HG02981 (cell line): ENCODE results near the gene OR2L13.
"Not testable (repeated sequence)": the region's sequence is repeated elsewhere in the genome, so short reads cannot be mapped to it uniquely, and the experiment has no call there.

Experiments
- ATAC-seq: cut with Tn5 transposase; IDR thresholded peaks from one replicate; pipeline ENCODE4 v1.9.1; 2021; ENCODE audit warnings: mild to moderate bottlenecking, moderate library complexity; ENCODE audit not compliant: unreplicated experiment

Gene OR2L13, protein sequence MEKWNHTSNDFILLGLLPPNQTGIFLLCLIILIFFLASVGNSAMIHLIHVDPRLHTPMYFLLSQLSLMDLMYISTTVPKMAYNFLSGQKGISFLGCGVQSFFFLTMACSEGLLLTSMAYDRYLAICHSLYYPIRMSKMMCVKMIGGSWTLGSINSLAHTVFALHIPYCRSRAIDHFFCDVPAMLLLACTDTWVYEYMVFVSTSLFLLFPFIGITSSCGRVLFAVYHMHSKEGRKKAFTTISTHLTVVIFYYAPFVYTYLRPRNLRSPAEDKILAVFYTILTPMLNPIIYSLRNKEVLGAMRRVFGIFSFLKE

GRCh38 chr1:248094884-248095283 is at the start of gene OR2L13:
Gene OR2L13 (plus strand): TSS chr1:248095184. CDS start chr1:248099376, 4,192 bp downstream.
- ATAC-seq = no peak

GRCh38 chr1:248045209-248045608 is 49.8 kb upstream of the OR2L13 start:
- no peak for ATAC-seq

GRCh38 chr1:248046536-248046935 is 48.4 kb upstream of the OR2L13 start, which contains the start of gene OR2L3:
Gene OR2L3 (plus strand): TSS chr1:248046836. CDS start chr1:248060682, 13,846 bp downstream.
- no peak for ATAC-seq

GRCh38 chr1:248047008-248047407 is 48.0 kb upstream of the OR2L13 start:
- ATAC-seq = no peak

GRCh38 chr1:248054671-248055070 is 40.3 kb upstream of the OR2L13 start:
- ATAC-seq = no peak

GRCh38 chr1:248055261-248055660 is 39.7 kb upstream of the OR2L13 start:
- no peak for ATAC-seq

- ATAC-seq = no peak
Measured at GRCh38 chr1:248065071-248065470, 29.9 kb upstream of the OR2L13 start.

DNA sequence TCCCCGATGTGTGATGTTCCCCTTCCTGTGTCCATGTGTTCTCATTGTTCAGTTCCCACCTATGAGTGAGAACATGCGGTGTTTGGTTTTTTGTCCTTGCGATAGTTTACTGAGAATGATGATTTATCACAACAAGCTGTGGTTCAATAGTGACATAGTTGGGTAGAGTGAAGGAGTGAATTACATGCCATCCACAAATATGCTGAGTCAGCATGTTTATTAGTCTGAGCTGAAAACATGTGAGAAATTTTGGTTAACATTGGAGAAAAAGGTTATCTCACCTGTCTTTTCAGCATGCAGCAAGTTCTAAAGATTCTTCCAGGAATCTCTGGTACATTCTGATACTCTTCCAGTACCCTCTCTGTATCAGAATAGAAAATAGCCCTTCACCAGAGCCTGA is 29.4 kb upstream of the OR2L13 start:
- no peak for ATAC-seq

DNA sequence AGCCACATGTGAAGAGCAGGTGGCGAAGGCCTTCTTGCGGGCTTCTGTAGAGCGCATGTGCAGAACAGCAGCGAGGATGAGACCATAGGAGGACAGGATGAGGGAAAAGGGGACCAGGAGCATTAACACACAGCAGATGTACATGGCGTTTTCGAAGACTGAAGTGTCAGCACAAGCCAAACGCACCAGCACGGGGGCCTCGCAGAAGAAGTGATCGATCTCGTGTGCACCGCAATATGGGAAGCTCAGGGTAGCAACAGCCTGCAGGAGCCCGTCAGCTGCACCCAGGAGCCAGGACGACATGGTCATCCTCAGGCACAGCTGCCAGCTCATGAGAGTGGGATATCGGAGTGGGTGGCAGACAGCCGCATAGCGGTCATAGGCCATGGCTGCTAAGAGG is 11.1 kb upstream of the OR2L13 start:
- not testable (repeated sequence) for ATAC-seq

GRCh38 chr1:248098529-248098928 is 3.5 kb downstream of the OR2L13 start:
- ATAC-seq = no peak

DNA sequence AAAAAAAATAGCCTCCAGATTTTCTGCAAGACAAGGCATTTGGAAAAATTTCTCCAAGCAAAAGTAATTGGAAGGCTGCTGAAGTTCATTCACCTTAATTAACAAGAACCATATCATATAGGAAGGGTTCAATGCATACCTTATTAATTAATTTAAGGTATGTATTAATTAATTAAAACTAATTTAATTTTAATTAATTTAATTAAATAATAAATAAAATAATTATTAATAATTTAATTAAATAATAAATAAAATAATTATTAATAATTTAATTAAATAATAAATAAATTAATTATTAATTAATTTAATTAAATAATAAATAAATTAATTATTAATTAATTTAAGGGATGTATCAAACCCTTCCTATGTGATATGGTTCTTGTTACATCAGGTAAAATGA is 7.9 kb downstream of the OR2L13 start:
- no peak for ATAC-seq

DNA sequence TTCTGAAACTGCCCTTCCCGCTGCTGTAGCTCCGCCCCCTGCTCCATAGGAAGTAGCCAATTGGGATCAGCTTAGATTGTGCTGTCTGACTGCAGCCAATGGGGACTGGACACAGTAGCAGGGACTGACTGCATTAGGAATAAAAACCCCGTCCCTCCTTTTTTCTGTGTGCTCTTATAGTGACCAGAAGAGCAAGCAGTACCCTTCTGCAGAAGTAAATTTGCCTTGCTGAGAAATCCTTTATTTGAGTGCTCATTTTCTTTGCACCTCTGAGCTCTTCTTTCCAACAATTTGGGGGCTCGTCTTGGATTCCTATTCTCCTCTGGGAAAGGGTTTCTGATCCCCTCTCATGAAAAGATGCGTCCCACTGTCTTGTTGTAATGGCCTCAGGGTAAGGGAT is 16.2 kb downstream of the OR2L13 start:
- ATAC-seq = no peak

- ATAC-seq = no peak
Measured at GRCh38 chr1:248114890-248115289, 19.9 kb downstream of the OR2L13 start.

- no peak for ATAC-seq
Measured at GRCh38 chr1:248127653-248128052, 32.7 kb downstream of the OR2L13 start.

DNA sequence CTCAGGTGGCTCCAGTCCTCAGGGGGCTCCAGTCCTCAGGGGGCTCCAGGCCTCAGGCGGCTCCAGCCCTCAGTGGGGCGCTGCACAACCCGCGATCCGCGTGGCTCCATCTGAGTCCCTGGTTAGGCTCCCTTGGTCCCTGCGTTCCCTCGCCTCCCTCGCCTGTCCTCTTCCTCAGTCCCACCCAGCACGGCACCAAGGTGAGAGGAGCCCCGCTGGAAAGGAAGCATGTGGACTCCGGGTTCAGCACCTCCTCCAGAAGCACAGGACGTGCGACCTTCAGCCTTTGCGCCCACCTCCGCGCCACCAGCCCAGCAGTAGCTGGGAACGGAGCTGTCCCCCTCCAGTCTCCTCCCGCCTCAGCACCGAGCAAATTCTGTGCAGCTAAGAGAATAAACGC is 41.8 kb downstream of the OR2L13 start:
- ATAC-seq = no peak

- no peak for ATAC-seq
Measured at GRCh38 chr1:248140846-248141245, 45.9 kb downstream of the OR2L13 start.

DNA sequence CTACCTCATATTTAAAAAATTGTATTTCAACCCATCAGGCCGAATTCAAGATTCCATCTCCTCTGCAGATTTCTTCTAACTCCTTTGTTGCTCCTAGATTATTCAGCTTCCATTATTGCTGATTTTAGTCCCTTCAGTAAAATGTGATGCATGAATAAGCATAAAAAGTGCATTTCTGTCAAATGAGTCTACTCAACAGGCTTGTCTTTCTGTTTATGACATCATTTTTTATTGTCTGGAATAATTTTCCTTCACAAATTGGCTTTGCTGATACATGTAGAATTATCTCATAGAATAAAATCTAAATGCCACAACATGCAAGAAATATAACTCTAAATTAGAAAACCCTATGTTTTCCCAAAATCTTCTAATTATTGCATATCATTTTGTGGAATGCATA is 48.3 kb downstream of the OR2L13 start:
- no peak for ATAC-seq

- ATAC-seq = no peak
Measured at GRCh38 chr1:248144513-248145198, 49.7 kb downstream of the OR2L13 start, which contains the start of gene OR2M5. Gene OR2M5 (plus strand): TSS chr1:248145148. CDS start chr1:248145148, 0 bp downstream.
